ENCODE measurements around the gene SLC25A13. TPM values are rescaled to one million over a fixed set of nuclear protein-coding genes. Genes with fewer than 3 reads are reported as not detected.

SLC25A13 gene
- total and polyA plus RNA-seq, 2 of the 8 experiments (the other 6 are each of a cell fraction or from before 2014, with no cell fraction given) = 30.8 to 85.4 TPM

- TF ChIP-seq POLR2AphosphoS5 (IDR thresholded peaks at IDR 0.05; ENCODE audit: low read depth, low read length) (no peak), RBBP5 (IDR thresholded peaks at IDR 0.05; ENCODE audit: borderline replicate concordance, low read depth, low read length) (no peak), JUND (IDR thresholded peaks at IDR 0.05; ENCODE audit: low read length) (no peak)
Observed at GRCh38 chr7:96114190-96114589, 207.7 kb downstream of the SLC25A13 start (continued).

Measured in H1 (cell line).